HG02885 (cell line): ENCODE measurements around the gene RNF141.

Experiments
- ATAC-seq: cut with Tn5 transposase; IDR thresholded peaks from one replicate; pipeline ENCODE4 v1.9.1; 2021; ENCODE audit warnings: mild to moderate bottlenecking; ENCODE audit not compliant: unreplicated experiment, poor library complexity

RNF141 gene

DNA sequence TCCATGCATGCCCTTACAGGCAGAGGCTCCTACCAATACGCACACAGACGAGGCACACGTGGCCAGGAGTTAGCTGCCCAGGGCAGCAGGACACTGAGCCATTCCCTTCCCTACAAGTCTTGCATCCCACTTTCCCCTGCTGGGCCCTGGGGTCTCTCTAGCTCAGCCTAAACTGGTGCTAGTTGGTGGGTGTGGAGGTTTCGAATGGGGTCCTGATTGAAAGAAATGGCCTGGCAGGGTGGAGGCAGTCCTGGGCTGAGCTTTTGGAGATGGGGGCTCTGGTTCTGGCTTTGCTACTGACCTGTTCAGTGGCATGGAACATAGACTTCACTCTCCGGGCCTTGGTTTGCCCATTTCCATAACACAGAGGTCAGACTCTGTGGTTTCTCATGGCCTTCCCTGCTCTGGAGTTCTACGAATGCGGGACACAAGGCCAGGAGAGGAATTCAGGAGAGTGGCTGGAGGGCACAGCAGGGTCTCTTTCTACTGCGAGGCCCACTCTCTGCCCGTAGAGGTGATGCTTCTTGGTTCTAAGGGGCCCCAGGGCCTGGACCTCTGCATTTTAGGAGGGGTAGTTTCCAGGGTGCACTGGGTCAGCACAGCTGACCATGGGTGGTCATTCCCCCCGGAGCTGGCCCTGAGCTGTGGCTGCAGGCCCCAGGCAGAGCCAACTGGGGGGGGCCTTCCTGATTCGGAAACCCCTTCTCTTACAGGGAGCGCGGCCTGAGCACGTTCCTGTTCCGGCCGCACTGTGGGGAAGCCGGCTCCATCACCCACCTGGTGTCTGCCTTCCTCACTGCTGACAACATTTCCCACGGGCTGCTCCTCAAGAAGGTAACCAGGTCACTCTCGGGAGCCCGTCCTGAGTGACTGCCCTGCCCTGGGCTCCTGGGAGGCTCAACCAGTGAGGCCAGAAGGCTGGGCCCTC, 40.0 kb downstream of the RNF141 start:
- no peak for ATAC-seq

DNA sequence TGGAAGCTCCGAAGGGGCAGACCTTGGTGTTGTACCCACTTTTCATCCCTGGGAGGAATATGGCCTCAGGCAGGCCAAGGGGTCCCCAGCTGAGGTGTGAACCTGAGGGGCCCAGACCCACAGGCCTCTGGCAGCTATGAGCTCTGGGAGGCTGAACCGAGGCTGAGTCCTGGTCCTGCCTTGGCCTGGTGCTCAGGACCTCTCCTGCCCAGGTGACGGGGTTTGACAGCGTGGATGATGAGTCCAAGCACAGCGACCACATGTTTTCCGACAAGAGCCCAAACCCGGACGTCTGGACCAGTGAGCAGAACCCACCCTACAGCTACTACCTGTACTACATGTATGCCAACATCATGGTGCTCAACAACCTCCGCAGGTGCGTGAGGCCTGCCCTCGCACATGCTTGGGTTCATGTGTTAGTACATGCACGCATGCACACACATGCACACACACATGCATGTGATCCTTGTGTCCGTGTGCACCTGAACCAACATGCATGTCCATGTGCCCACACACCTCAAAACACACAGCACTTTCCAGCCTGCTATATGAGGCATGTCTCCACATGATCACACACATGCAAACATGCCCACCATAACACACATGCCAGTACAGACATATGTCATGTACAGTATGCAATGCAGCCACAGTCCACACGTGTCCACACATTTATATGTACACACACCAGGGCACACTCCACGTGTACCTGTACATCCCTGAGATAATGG, 40.9 kb downstream of the RNF141 start:
- no peak for ATAC-seq

DNA sequence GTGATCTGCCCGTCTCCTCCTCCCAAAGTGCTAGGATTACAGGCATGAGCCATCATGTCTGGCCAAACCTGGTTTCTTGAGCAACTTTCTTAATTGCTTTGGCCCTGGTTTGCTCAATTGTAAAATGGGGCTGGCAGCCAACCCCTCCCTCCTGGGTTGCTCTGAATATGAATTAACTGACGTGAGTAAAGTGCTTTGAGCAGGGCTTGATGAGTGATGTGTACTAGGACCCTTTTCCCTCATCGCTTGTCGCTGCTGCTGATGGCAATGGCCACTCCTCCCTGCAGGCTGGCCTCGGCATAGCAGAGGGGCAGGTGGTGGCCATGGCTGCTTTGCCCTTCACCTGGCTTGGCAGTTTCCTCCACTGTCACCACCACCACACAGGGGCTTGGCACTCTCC, 41.5 kb downstream of the RNF141 start:
- ATAC-seq, result no peak

DNA sequence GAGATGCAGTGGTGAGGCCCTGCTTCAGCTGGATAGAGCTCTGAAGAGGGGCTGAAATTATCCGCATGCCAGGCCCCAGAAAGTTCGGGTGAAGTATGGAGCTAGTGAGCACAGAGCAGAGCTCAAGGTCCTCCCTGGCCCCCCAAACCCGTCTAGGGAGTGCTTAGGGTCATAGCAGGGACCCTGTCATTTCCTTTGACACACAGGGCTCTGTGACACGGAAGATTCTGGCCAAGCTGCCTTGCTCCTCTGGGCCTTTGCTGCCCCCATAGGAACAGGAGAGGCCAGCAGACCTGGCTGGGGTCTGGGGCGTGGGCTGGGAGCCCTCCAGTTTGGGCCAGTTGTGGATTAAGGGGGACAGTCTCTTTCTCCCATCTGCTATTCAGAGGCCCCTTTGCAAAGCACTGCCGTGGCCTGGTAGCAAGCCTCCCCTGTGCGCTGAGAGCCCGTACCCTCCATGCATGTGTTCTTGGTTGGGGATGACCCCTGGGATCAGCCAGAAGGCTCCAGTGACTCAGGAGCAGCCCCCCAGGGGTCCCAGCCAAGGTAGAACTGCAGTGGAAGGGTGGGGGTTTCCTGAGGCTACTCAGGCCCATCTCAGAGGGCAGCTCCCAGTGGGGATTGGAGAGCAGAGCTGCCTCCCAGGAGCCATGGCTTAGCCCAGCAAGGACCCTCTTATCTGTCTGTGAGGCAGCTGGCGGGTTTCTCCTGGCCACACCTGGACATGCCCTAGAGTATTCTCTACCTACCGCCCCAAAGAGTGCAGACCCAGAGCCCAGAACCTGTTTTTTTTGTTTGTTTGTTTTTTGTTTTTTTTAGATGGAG, 42.3 kb downstream of the RNF141 start:
- no peak for ATAC-seq

DNA sequence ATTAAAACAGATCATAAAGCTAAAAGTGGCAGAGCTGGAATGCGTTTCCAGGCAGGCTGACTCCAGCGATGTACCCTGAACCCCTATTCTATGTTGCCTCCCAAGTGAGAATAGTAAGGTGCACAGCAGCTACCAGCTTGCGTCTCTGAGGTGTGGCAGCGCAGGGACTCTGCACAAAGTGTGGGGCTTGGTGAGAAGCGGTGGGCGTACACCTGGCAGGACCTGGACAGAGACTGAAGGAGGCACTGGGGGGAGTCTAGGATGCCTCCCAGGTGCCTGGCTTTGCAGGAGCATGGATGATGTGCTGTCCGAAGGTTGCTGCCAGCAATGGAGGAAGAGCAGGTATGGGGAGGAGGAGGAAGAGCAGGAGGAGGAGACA, 43.0 kb downstream of the RNF141 start:
- ATAC-seq, result no peak

DNA sequence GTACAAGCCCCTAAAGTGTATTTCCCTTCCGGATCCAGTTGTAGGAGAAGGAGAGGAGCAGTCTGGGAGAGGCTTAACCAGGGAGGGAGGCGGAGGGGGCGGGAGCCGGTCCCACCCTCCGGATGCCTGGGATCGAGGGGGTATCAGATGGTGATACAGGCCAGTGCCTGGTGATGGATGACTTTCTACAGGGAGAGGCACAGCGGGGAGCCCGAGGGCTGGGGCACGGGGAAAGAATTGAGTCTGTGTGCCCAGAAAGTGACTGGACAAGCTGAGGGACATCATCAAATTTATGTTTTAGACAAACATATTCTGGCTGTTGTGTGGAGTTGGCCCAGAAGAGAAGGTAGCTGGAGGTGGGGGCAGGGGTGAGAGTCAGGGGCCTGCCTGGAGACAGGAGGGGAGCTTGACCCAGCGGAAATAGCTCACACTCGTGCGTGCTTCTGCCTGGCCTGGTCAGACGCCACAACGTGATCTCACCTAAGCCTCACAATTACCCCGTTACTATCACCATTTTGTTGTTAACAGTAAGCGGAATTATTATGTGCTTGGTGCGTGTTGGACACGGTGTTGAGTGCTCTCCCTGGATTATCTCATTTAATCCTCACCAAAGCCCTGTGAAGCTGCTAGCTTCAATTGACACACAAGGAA, 43.5 kb downstream of the RNF141 start:
- no peak for ATAC-seq

DNA sequence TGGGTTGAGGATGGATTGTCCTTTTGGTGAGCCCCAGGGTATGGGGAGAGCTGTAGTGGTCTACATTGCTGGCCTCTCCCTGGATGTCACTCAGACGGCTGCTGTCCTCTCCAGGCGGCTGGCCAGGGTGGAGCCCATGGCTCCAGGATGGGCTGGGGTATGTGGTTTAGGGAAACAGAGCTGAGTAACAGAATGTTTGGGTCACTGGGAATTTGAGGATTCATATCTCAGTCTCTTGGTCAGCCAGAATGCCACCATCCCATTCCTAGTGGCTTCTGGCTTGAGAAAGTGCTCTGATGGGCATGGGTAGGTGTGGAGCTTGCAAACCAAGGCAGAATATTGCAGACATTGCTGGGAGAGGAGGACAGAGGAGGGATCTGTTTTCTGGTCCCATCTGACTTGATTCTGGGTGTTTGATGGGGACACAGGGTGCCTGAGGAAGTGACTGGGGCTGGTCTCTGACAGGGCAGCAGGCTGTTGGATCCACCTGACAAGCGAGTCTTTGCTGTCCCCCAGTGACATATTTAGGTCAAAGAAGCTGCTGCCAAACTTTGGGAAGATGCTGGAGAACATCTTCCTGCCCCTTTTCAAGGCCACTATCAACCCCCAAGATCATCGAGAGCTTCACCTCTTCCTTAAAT, 44.6 kb downstream of the RNF141 start:
- no peak for ATAC-seq

DNA sequence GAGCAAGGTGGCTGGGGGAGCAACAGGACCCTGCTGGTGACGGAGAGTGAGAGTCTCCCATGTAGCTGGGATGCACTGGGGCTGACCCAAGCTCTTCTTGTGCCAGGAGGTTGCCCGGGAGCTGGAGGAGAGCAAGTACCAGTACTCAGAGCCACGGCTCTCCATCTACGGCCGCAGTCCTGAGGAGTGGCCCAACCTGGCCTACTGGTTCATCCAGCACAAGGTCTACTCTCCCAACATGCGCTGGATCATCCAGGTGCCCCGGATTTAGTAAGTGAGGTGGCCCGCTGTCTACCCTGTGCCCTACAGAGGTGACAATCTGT, 45.6 kb downstream of the RNF141 start:
- no peak for ATAC-seq

DNA sequence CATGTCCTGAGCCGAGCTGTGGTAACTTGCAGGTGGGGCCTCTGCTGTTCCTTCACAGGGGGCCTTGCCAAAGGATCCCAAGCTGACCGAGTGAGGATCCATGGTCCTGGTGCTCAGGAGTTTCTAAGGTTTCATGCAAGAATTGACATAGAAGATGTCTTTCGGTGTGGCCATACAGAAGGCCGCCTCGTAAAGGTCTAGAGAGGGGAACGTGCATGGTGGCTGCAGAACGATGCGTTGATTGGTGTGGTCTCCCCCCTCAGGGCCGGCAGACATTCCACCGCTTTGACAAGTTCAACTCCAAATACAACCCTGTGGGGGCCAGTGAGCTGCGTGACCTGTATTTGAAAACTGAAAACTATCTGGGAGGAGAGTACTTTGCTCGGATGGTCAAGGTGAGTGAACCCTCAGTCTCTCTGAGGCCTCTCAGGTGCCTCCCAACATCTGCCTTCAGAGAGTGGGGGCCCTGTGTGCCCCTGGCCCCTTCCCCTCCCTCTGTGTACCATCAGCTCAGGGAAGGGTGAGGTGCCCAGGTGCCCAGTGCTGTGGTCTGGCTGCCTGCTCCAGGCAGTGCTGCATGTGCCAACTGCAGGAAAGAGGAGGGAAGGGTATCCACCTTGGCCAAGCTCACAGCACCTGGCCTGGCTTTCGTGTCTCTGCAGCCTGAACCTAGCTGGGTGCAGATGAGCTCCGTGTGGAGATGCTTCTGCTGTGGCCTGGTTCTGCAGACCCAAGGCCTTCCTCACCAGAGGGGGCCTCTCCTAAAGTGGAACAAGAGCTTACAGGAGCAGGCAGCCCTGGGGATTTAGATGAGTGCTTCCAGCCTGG, 46.1 kb downstream of the RNF141 start:
- ATAC-seq, result no peak

DNA sequence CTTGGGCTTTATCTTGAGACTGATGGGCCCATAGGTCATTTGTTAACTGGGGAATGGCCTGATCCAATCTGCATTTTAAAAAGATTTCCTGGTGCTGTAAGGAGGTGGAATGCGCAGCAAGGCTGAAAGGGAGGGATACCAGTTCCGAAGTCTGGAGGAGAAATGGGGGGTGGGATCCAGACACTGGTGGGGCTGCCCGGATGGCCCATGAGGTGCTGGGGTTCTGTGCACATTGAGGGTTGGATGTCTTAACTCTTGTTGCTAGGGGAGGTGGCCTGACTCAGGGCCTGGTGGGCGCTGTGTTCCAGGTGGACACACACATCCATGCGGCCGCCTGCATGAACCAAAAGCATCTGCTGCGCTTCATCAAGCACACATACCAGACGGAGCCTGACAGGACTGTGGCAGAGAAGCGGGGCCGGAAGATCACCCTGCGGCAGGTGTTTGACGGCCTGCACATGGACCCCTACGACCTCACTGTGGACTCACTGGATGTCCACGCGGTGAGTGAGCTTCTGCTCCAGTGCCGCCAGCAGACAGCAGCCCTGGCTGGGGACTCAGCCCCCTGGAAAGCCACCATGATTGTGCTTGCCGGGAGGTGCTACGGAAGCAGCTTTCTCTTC, 47.8 kb downstream of the RNF141 start:
- no peak for ATAC-seq

DNA sequence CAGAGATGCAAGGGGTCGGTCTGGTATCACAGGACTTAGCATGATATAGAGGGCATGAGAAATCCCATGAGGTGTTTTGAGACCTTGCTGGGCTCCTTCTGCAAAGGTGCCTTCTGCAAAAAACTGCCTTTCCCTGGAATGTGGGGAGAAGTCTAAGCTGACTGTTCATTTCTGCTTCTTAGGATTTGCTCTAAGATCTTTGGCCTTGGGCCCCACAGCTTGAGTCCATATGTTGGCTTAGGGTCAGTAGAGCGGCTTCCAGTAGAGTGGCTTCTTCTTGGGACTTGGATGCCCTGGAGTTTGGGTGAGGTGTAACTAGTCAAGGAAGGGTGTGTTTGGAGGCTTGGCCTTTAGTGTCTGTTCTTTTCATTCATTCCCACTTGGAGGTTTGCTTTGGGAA, 48.9 kb downstream of the RNF141 start:
- no peak for ATAC-seq

DNA sequence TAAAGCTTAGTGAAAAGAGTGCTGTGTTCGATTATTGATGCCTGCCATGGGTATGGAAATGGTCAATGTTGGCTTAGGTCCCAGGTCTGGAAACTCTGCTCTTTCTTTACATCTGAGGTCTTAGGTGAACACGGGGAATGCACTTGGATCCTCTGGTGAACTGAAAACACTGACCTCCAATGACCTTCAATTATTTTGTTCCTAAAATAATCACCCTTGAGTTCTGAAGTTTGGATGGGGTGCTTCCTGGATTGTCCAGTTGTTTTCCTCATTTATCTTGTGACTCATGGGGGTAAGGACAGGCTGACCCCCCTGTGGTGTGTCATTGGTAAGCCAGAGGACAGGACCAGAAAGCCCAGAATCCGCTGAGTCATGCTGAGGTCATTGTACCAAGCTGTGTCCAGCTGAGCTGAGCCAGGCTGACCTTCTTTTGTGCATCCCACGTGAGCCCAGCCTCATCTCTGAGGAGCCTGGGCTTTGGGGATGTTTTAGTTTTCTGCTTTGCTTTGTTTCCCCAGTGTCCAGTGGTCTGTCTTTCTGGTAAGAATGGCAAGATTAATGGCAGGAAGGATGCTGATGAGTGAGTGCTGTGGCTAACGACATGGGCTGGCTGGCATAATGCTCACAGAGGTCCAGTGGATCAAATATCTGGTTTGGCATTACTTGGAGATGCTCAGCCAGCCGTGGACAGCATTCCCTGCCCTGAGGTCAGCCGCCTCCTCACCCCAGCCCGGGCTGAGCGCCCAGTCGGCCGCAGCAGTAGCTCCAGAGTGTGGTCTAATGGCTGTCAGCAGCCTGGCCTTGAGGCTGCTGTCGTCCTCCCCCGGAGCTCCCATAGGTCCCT, 50.4 kb downstream of the RNF141 start:
- no peak for ATAC-seq

DNA sequence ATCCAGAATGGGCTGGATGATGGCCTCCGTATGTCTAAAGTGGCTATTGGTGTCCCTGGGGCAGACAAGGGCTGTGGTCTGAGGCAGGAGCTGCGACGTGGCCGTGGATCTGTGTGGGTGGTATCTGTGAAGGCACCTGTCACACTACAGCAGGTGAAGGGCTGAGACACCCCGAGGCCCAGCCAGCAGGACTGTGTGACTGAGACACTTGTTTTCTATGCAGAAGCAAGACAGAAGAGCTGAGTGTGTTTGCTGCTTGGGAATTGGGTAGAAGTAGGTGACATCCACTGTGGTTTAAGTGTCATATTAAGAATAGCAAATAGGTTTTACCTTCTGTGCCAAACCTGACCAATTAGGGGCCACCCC, 51.0 kb downstream of the RNF141 start:
- ATAC-seq, result no peak

DNA sequence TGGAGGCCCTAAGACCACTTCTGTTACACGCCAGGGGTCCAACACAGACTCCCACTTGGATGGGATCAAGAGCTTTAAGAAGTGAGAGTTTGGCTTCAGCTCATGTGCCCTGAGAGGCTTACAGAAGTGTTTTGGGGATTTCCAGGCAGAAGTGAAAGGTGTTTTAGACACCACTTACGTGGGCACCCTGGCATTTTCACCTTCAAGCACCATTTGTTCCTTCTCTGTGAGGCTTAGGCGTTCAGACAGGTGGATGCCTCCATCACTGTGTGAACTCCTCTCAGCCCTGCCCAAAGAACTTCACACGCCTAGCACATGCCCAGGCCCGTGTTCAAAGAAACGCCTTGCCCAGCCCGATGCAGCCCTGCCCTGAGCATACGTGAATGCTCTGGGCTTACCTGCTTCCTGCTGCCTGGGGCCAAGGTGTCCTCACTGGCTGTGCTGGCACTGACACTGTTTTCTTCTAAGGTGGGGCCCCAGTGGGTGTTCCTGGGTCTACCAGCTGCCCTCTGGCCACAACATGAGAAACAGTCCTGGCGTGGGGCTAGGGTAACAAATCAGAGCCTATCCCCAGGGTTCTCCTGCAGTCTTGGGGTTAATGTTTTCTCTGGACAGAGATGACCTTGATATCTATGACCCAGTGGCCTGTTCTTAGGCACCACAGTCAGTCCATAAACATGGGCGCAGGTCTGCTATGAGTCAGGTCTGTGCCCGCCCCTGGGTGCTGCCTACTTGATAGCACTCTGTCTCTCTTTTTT, 51.9 kb downstream of the RNF141 start:
- ATAC-seq, result peak; percentile 53

DNA sequence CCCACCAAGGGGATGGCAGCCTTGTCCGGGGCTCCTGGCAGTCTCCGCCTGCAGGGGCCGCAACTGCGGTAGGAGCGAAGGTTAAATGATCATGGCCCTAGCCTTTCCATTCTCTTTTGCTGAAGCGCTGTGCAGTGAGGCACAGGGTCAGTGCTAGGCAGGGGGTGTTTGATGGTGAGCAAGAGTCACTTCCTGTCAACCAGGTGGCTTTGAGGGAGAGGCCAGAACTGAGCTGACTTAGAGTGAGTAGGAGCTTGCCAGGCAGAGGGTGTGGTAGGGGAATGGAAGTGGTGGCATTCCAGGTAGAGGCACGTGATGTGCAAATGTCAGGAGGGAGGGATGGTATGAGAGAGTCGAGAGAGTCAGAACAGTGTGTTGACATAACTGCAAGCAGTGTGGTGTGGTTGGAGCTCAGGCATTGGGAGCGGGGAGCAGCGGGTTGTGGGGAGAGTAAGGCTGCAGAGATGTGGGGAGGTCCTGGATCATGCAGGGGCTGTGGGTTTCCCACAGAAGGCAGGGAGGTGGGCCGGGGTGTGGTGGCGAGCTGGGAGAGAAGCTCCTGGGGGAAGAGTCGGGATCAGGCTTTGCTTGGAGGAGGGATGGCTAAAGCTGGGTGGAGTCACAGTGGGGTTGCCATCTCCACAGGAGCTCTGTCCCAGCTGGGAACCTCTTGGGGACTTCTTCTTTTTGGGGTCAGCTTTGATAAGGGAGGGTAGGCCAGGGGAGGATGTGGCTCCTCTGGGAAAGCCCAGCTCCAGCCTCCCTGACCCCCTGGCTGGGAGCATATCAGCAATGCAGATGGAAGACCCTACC, 52.7 kb downstream of the RNF141 start:
- ATAC-seq, result no peak

DNA sequence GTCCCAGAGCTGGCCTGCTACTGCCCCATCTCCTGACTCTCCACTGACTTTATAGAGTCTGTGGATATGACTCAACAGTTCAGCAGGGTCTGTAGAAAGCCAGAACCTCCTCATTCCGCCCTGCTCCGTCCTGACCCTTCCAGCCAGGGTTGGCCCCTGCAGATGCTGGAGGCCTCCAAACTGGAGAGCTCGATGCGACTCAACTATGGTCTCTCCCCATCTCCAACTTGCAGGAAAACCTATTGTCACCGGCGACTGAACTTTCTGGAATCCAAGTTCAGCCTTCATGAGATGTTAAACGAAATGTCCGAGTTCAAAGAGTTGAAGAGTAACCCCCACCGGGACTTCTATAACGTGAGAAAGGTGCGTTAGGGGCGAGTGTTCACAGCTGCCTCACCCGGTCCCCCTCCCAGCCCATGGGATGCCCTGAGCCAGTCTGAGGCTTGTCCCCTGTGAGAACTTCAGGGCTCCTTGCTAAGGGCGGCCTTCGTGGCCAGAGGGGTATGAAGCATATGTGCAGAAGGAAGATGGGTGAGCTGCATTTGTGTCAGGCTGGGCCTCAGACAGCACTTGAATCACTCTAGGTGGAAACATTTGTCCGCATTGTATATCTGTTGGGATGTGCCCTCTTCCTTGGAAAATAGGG, 53.9 kb downstream of the RNF141 start:
- ATAC-seq, result no peak
